Measurements from ENCODE around the gene SANBR.
"Not testable (repeated sequence)": the region's sequence is repeated elsewhere in the genome, so short reads cannot be mapped to it uniquely, and the experiment has no call there.

Gene SANBR

GRCh38 chr2:61065714-61066709 lies at the start of gene SANBR:
Gene SANBR, plus strand, starts transcription at chr2:61065871. Its CDS starts 4,480 bp downstream, at chr2:61070351.
- peak; percentile 95 for DNase-seq (ENCODE audit: low spot score)

- no peak for DNase-seq (ENCODE audit: low spot score)
Observed at GRCh38 chr2:61015976-61016375, 49.7 kb upstream of the SANBR start.

- DNase-seq (ENCODE audit: low spot score) = peak; percentile 13
Observed at GRCh38 chr2:61016392-61017002, 49.2 kb upstream of the SANBR start.

GRCh38 chr2:61017003-61017555 lies 48.6 kb upstream of the SANBR start:
- peak; percentile 71 for DNase-seq (ENCODE audit: low spot score)

- DNase-seq (ENCODE audit: low spot score) = peak; percentile 75
Observed at GRCh38 chr2:61017556-61018317, 47.9 kb upstream of the SANBR start, which contains the start of the genes PEX13 and PUS10. Gene PEX13, plus strand, starts transcription at chr2:61017720. Its CDS starts 40 bp downstream, at chr2:61017760. Gene PUS10, minus strand, starts transcription at chr2:61018255. Its CDS starts 6,365 bp downstream, at chr2:61011890.

GRCh38 chr2:61018318-61018755 lies 47.3 kb upstream of the SANBR start:
- no peak for DNase-seq (ENCODE audit: low spot score)

- DNase-seq (ENCODE audit: low spot score) = no peak
Observed at GRCh38 chr2:61018798-61019197, 46.9 kb upstream of the SANBR start.

- no peak for DNase-seq (ENCODE audit: low spot score)
Observed at GRCh38 chr2:61021228-61021660, 44.4 kb upstream of the SANBR start.

GRCh38 chr2:61023670-61024069 lies 42.0 kb upstream of the SANBR start:
- DNase-seq (ENCODE audit: low spot score) = no peak

- DNase-seq (ENCODE audit: low spot score) = no peak
Observed at GRCh38 chr2:61029533-61029932, 36.1 kb upstream of the SANBR start.

GRCh38 chr2:61034592-61034991 lies 31.1 kb upstream of the SANBR start:
- DNase-seq (ENCODE audit: low spot score) = not testable (repeated sequence)

- not testable (repeated sequence) for DNase-seq (ENCODE audit: low spot score)
Observed at GRCh38 chr2:61036643-61037042, 29.0 kb upstream of the SANBR start.

GRCh38 chr2:61042807-61043206 lies 22.9 kb upstream of the SANBR start:
- no peak for DNase-seq (ENCODE audit: low spot score)

- no peak for DNase-seq (ENCODE audit: low spot score)
Observed at GRCh38 chr2:61044636-61045035, 21.0 kb upstream of the SANBR start.

GRCh38 chr2:61045226-61045625 lies 20.4 kb upstream of the SANBR start:
- DNase-seq (ENCODE audit: low spot score) = no peak

- DNase-seq (ENCODE audit: low spot score) = no peak
Observed at GRCh38 chr2:61045999-61046398, 19.7 kb upstream of the SANBR start.

GRCh38 chr2:61055557-61055956 lies 10.1 kb upstream of the SANBR start:
- no peak for DNase-seq (ENCODE audit: low spot score)

- no peak for DNase-seq (ENCODE audit: low spot score)
Observed at GRCh38 chr2:61057562-61057961, 8.1 kb upstream of the SANBR start.

GRCh38 chr2:61059382-61059781 lies 6.3 kb upstream of the SANBR start:
- no peak for DNase-seq (ENCODE audit: low spot score)

- no peak for DNase-seq (ENCODE audit: low spot score)
Observed at GRCh38 chr2:61074100-61074499, 8.4 kb downstream of the SANBR start.

- DNase-seq (ENCODE audit: low spot score) = no peak
Observed at GRCh38 chr2:61085883-61086282, 20.2 kb downstream of the SANBR start.

- no peak for DNase-seq (ENCODE audit: low spot score)
Observed at GRCh38 chr2:61089797-61090196, 24.1 kb downstream of the SANBR start.
